MCF 10A (cell line): Measurements from ENCODE around the gene RHBDL1. TPM values are rescaled to one million over a fixed set of nuclear protein-coding genes. Genes with fewer than 3 reads are reported as not detected.

Experiments used
- BruUV-seq: library from RNA; stranded (reverse); fragments of 400-500 nt; replicated peaks from 2 replicates; lab custom pipeline; 2021; lab: Mats Ljungman, UMichigan
- CTCF ChIA-PET: fragments of 300-600 bp; sonication (Branson Sonifier 250); formaldehyde crosslinking; extraction: SDS; loops from one replicate; lab custom pipeline; 2021; ENCODE audit warnings: antibody characterized with exemption, inconsistent platforms; lab: Yijun Ruan, JAX
- POLR2A ChIA-PET: fragments of 300-600, 350-650 bp; sonication (Branson Sonifier 250); formaldehyde crosslinking; extraction: SDS; loops from one replicate; lab custom pipeline; 2020; ENCODE audit warnings: antibody characterized with exemption, inconsistent platforms; lab: Yijun Ruan, JAX
- DNase-seq: peaks from one replicate; pipeline ENCODE4 v3.0.0-alpha.2; 2018; ENCODE audit not compliant: unreplicated experiment
- H3K27ac Mint-ChIP-seq: one replicate; pipeline ENCODE4 v1.8.0; 2022; ENCODE audit warnings: mild to moderate bottlenecking, low read depth, mixed read lengths; ENCODE audit not compliant: unreplicated experiment
- H3K27me3 Mint-ChIP-seq: one replicate; pipeline ENCODE4 v1.8.0; 2022; ENCODE audit warnings: mixed read lengths; ENCODE audit not compliant: insufficient read depth, unreplicated experiment
- H3K36me3 Mint-ChIP-seq: one replicate; pipeline ENCODE4 v1.8.0; 2022; ENCODE audit warnings: mild to moderate bottlenecking, moderate library complexity, mixed read lengths; ENCODE audit not compliant: insufficient read depth, unreplicated experiment
- H3K4me1 Mint-ChIP-seq: one replicate; pipeline ENCODE4 v1.8.0; 2022; ENCODE audit warnings: mixed read lengths; ENCODE audit not compliant: insufficient read depth, unreplicated experiment
- H3K4me3 Mint-ChIP-seq: one replicate; pipeline ENCODE4 v1.8.0; 2022; ENCODE audit warnings: mild to moderate bottlenecking, moderate library complexity, mixed read lengths; ENCODE audit not compliant: unreplicated experiment
- H3K9me3 Mint-ChIP-seq: one replicate; pipeline ENCODE4 v1.8.0; 2022; ENCODE audit warnings: mixed read lengths; ENCODE audit not compliant: unreplicated experiment
- CTCF ChIP-seq: fragments of 200-600 bp; IDR thresholded peaks from one replicate; pipeline ENCODE4 v1.8.0; 2022; ENCODE audit warnings: antibody characterized with exemption, mild to moderate bottlenecking; ENCODE audit not compliant: unreplicated experiment
- intact Hi-C: fragments of 100-400 bp; cut with micrococcal nuclease; formaldehyde crosslinking; loops from 2 replicates; pipeline ENCODE4 v1.14.1; 2022
- total RNA-seq: library from RNA; stranded (reverse); gene quantifications from 2 replicates; pipeline ENCODE4 v1.2.3, GENCODE V29; 2022

The RHBDL1 gene
- total RNA-seq, 1 experiment from 2014 or later, result 3.0 TPM

DNA sequence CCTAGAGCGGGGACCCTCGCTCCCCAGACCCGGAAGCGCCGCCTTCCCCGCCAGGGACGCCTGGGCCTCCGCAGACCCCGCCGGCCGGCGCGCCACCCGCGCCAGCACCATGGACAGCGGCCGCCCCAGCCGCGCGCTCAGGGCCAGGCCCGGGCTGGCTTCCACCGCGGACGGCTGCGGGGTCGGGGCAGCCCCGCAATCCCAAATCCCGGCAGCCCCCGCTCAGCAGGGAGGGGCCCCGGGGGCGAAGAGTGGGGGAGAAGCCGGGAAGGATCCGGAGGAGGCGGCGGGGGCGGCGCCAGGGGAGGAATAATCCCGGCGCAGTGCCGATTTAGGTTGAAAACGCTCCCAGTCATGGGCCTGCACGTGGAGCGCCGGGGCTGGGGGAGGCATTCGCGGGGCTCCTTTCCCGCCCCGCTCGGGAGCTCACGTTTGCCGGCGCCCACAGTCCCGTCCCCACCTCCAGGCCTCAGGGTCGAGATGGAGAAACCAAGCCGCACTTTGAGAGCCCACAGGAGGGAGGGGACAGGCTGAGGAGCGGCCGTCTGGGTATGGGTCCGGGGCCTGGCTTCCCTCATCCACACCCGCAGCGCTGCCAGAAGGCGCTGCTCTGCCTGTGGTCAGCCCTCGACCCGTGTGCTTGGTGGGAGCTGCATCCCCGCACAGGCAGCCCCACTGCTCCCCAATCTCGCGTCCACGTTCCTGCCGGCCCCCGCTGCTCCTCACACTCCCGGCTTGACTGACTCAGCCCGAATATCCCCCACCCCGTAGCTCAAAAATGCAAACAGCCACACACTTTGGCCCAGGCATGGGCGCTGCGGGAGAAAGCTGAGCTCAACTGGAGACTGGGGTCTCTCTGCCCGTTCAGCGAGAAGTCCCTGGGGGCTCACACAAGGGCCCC, 25.5 kb downstream of the RHBDL1 start:
- ChIA-PET POLR2A (interaction anchor here (1.3 kb wide), 1 partner anchor 11 kb away, joined by 3 read pairs; no protein-coding TSS in a partner anchor), CTCF (interaction anchor here (0.9 kb wide), 1 partner anchor 19 kb away, joined by 3 read pairs; no protein-coding TSS in a partner anchor)
- intact Hi-C loops, result no loop called here
- TF ChIP-seq CTCF, result no peak
- no peak for DNase-seq
- Mint-ChIP-seq H3K9me3 (no peaks in the 10 kb centered on the region), H3K4me3 (no peak overlapping the region), H3K27me3 (no peaks in the 10 kb centered on the region), H3K36me3 (peaks cover 51% of the 10 kb centered on the region), H3K4me1 (peaks cover 1% of the 10 kb centered on the region), H3K27ac (no peak overlapping the region)
- BruUV-seq, result no TSS peak

- CTCF ChIA-PET, result no interaction called here
- H3K4me3 Mint-ChIP-seq, result no peak overlapping the region
- H3K4me1 Mint-ChIP-seq, result no peaks in the 10 kb centered on the region
- no peak overlapping the region for H3K27ac Mint-ChIP-seq
- POLR2A ChIA-PET, result interaction anchor here (1.6 to 1.8 kb wide), 2 partner anchors 14 to 18 kb away, joined by 8 read pairs; partner anchors contain the start of genes JMJD8 and METRN
- H3K27me3 Mint-ChIP-seq, result no peaks in the 10 kb centered on the region
- peaks cover 37% of the 10 kb centered on the region for H3K36me3 Mint-ChIP-seq
- no TSS peak for BruUV-seq
- no peak for DNase-seq
- no peaks in the 10 kb centered on the region for H3K9me3 Mint-ChIP-seq
- intact Hi-C loops, result no loop called here
- TF ChIP-seq CTCF, result no peak
These were observed 26.9 kb downstream of the RHBDL1 start for GRCh38 chr16:702341-702740.

- Mint-ChIP-seq H3K9me3 (no peaks in the 10 kb centered on the region), H3K27ac (no peak overlapping the region), H3K4me3 (no peak overlapping the region), H3K27me3 (no peaks in the 10 kb centered on the region), H3K4me1 (peaks cover 10% of the 10 kb centered on the region), H3K36me3 (peaks cover 26% of the 10 kb centered on the region)
- CTCF ChIA-PET, result interaction anchor here (0.5 to 1.2 kb wide), 9 partner anchors 8 to 1081 kb away, joined by 3 read pairs; partner anchors contain the start of genes ANTKMT, RHOT2 and WDR90
- no peak for TF ChIP-seq CTCF
- BruUV-seq, result no TSS peak
- intact Hi-C loops, result no loop called here
- POLR2A ChIA-PET, result interaction anchor here (0.5 to 3.2 kb wide), 13 partner anchors 8 to 1292 kb away, joined by 3 to 24 read pairs (median 4); partner anchors contain the start of genes ANTKMT, CIAO3, JMJD8 and METRN
- no peak for DNase-seq
These were observed 27.9 kb downstream of the RHBDL1 start for GRCh38 chr16:703406-703805.

- ChIA-PET CTCF (interaction anchor here (0.5 to 1.5 kb wide), 10 partner anchors 8 to 1080 kb away, joined by 3 to 6 read pairs (median 3); partner anchors contain the start of genes ANTKMT, METRN and RHOT2), POLR2A (interaction anchor here (0.5 to 3.2 kb wide), 11 partner anchors 9 to 1292 kb away, joined by 3 to 24 read pairs (median 4); partner anchors contain the start of genes ANTKMT, CIAO3, JMJD8 and METRN)
- intact Hi-C loops, result no loop called here
- Mint-ChIP-seq H3K4me3 (peak overlapping the region; percentile 83), H3K36me3 (peaks cover 20% of the 10 kb centered on the region), H3K4me1 (peaks cover 12% of the 10 kb centered on the region), H3K9me3 (no peaks in the 10 kb centered on the region), H3K27ac (no peak overlapping the region), H3K27me3 (no peaks in the 10 kb centered on the region)
- no TSS peak for BruUV-seq
- no peak for TF ChIP-seq CTCF
- DNase-seq, result no peak
These were observed 28.6 kb downstream of the RHBDL1 start for GRCh38 chr16:704047-704446.
